Measurements from ENCODE around the gene HIPK2.

- TF ChIP-seq CTCF (IDR thresholded peaks at IDR 0.05) (no peak), EP300 (IDR thresholded peaks at IDR 0.05) (no peak), POLR2A (IDR thresholded peaks at IDR 0.05) (no peak)
Measured at GRCh38 chr7:139601176-139601575, 176.6 kb downstream of the HIPK2 start.
